ENCODE data around the gene RNF26.

RNF26 gene

DNA sequence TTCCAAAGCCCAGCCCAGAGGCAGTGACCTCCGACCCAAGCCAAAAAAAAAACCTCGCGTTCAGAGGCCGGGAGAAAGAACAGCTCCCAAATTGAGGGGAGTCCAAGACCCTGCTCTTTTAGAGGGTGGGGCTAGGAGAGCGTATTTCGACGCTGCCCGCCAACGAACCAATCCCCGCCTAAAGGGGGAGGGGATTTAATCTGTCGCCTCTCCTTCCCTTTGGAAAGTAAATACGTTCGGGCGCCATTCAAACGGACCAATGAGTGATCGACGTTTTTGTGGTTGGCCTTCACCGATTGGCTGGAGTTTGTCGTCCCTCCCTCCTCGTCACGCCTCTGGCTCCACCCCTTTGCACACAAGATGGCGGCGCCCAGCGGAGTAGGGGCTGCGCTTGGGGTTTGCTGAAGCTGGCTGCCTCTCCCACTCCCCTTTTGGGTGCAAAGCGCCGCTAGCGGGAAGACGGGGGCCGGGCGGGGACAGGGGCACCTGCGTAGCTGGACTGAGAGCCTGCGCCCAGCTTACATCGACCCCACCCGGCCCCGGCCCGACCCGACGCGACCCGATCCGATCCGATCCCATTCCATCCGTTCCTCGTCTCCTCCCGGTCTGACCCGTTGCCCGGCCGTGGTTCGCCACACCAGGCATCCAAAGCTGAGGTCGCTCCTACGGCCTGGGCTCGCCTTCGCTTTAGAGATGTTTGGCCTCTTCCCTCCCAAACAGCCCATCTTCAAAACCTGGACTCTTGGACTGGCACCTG lies at the start of gene RNF26:
Gene RNF26 (plus strand): TSS at position 354 of the 757 bp plus-strand sequence. CDS start 596 bp downstream, outside the sequence.
- peak within 1 kb of the TSS; percentile 98 for H3K4me3 ChIP-seq (ENCODE audit: low read length)
- TF ChIP-seq, protein P1, sequence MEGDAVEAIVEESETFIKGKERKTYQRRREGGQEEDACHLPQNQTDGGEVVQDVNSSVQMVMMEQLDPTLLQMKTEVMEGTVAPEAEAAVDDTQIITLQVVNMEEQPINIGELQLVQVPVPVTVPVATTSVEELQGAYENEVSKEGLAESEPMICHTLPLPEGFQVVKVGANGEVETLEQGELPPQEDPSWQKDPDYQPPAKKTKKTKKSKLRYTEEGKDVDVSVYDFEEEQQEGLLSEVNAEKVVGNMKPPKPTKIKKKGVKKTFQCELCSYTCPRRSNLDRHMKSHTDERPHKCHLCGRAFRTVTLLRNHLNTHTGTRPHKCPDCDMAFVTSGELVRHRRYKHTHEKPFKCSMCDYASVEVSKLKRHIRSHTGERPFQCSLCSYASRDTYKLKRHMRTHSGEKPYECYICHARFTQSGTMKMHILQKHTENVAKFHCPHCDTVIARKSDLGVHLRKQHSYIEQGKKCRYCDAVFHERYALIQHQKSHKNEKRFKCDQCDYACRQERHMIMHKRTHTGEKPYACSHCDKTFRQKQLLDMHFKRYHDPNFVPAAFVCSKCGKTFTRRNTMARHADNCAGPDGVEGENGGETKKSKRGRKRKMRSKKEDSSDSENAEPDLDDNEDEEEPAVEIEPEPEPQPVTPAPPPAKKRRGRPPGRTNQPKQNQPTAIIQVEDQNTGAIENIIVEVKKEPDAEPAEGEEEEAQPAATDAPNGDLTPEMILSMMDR (conservative IDR thresholded peaks at IDR 0.05; ENCODE audit: low read length): no peak
- DNase-seq (ENCODE audit: low read depth): peak; percentile 96

DNA sequence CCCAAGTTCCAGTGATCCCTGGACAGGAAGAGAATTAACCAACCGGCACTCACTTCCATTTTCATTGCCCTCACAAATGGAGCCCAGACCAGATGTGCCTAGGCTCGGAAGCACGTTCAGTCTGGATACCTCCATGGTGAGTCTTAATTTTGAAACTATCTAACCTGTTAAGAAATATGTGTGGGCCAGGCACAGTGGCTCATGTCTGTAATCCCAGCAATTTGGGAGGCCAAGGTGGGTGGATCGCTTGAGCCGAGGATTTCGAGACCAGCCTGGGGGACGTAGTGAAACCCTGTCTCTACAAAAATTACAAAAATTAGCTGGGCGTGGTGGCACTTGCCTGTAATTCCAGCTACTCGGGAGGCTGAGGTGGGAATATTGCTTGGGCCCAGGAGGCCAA lies 48.9 kb upstream of the RNF26 start:
- no peak overlapping the region for H3K4me3 ChIP-seq (ENCODE audit: low read length)
- TF ChIP-seq, protein P1 (conservative IDR thresholded peaks at IDR 0.05; ENCODE audit: low read length): no peak
- no peak for DNase-seq (ENCODE audit: low read depth)

- TF ChIP-seq, protein P1 (conservative IDR thresholded peaks at IDR 0.05; ENCODE audit: low read length): no peak
- H3K4me3 ChIP-seq (ENCODE audit: low read length): no peak overlapping the region
- no peak for DNase-seq (ENCODE audit: low read depth)
Measured at GRCh38 chr11:119288219-119288618, 46.1 kb upstream of the RNF26 start.

GRCh38 chr11:119290894-119291497 lies 43.3 kb upstream of the RNF26 start:
- H3K4me3 ChIP-seq (ENCODE audit: low read length): no peak overlapping the region
- TF ChIP-seq, protein P1 (conservative IDR thresholded peaks at IDR 0.05; ENCODE audit: low read length): no peak
- DNase-seq (ENCODE audit: low read depth): no peak

GRCh38 chr11:119293461-119293860 lies 40.9 kb upstream of the RNF26 start:
- DNase-seq (ENCODE audit: low read depth): no peak
- TF ChIP-seq, protein P1 (conservative IDR thresholded peaks at IDR 0.05; ENCODE audit: low read length): no peak
- no peak overlapping the region for H3K4me3 ChIP-seq (ENCODE audit: low read length)

GRCh38 chr11:119295178-119295577 lies 39.1 kb upstream of the RNF26 start:
- peak; percentile 64 for DNase-seq (ENCODE audit: low read depth)
- no peak overlapping the region for H3K4me3 ChIP-seq (ENCODE audit: low read length)
- TF ChIP-seq, protein P1 (conservative IDR thresholded peaks at IDR 0.05; ENCODE audit: low read length): peak; percentile 21; the same call in 1 of the 2 replicates

DNA sequence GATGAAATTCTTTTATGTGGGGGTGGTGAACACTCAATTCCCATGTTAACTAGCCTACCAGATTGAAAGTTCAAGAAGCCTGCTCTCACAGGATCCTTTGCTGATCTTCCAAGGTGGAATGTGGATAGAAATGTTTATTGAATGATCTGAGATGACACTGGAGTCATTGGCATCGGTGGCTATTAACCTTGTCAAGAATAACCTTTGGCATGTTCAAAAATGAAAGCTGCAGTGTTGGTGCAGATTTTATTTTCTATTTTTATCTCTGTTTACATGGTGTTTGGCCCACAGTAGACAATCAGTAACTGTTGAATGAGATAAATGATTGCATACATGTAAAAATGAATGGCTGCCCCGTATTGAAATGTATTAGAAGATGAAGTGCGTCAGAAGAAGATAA lies 36.4 kb upstream of the RNF26 start:
- no peak overlapping the region for H3K4me3 ChIP-seq (ENCODE audit: low read length)
- TF ChIP-seq, protein P1 (conservative IDR thresholded peaks at IDR 0.05; ENCODE audit: low read length): no peak
- no peak for DNase-seq (ENCODE audit: low read depth)
